Pancreas (tissue), 10 donors: ENCODE data around the gene RABGAP1L. TPM values are rescaled to one million over a fixed set of nuclear protein-coding genes. Genes with fewer than 3 reads are reported as not detected.

ENCODE experiments used
- ATAC-seq, 4 donors: fragments of 200-7000 bp; cut with Tn5 transposase; one replicate each; pipeline versions ENCODE4 v1.8.0 to v1.9.1; 2020; ENCODE audit warnings: mild to moderate bottlenecking in 4 of 4, moderate library complexity in 4 of 4
- DNase-seq, 6 donors: peaks; one replicate each; pipeline ENCODE4 v3.0.0-alpha.2; 2020
- FAIRE-seq: peaks from 2 replicates; lab custom pipeline; 2012; peaks lifted over from hg19 to GRCh38; lab: Jason Lieb, UNC
- H3K27ac ChIP-seq, 4 donors: fragments of 200-600 bp; sonication (generic); 1 replicate in 3 of 4; 2 replicates in 1 of 4; pipeline versions ENCODE4 v1.5.0 to v1.8.0; 2020
- H3K27me3 ChIP-seq, 4 donors: fragments of 200-600 bp; one replicate each; pipeline ENCODE4 v1.8.0; 2021
- H3K36me3 ChIP-seq, 3 donors: fragments of 200-600 bp; sonication (generic) in 1 of 3; one replicate each; pipeline versions ENCODE4 v1.5.0 to v1.8.0; 2020 to 2021
- H3K4me1 ChIP-seq, 3 donors: fragments of 200-600 bp; one replicate each; pipeline ENCODE4 v1.8.0; 2021
- H3K4me3 ChIP-seq, 4 donors: fragments of 200-600 bp; sonication (generic) in 2 of 4; one replicate each; pipeline versions ENCODE4 v1.5.0 to v1.8.0; 2020 to 2021
- H3K9me3 ChIP-seq, 4 donors: fragments of 200-600 bp; one replicate each; pipeline ENCODE4 v1.8.0; 2021
- CTCF ChIP-seq, 4 donors: fragments of 200-600 bp; sonication (generic) in 3 of 4; IDR thresholded peaks; one replicate each; pipeline versions ENCODE4 v1.5.0 to v1.8.0; 2021; ENCODE audit warnings: antibody characterized with exemption in 4 of 4
- WGBS, 2 donors: extraction: QIAGEN DNeasy Blood & Tissue Kit; methylation state at CpG; one replicate each; pipeline ENCODE4 v1.1.7; 2013; 5-methylcytosine and 5-hydroxymethylcytosine counted together
- intact Hi-C, 3 donors: fragments of 100-400 bp; cut with DNase I; formaldehyde crosslinking; loops; one replicate each; pipeline versions ENCODE4 v1.11.1 to v1.14.2; 2022
- polyA plus RNA-seq, 2 donors: library from polyadenylated mRNA; stranded (reverse); fragments of 200-250 nt; gene quantifications; one replicate each; pipeline ENCODE4 v1.2.3, GENCODE V29; 2013
- total RNA-seq, 6 donors: library from RNA; stranded (reverse); fragmentation: NEBNext Ultra II Directional in 4 of 6; extraction: Animal tissue kit (Norgen Biotek cat#: 25700) in 4 of 6; gene quantifications; one replicate each; pipeline versions ENCODE4 v1.2.1 to v1.2.4, GENCODE V29; 2021 to 2023
- donor health status: healthy with polysubstance abuse.
- donor health status: DM: no; HTN: no; CAD: no; lungs with moderate emphysema.
- donor health status: DM: no; HTN: no; CAD: no.
- donor health status: control.
- donor health status: control.
- donor health status: Bipolar disorder and iron deficiency.
- donor health status: DM: yes; HTN: yes; CAD: no.
- donor health status: DM: no; HTN: no; CAD: no.
- donor health status: DM: no; HTN: no; CAD: no.
- donor health status: DM: yes; HTN: yes; CAD: no.

RABGAP1L gene
- total and polyA plus RNA-seq, 8 donors = 13.9 to 64.8 (median 36.1) TPM

GRCh38 chr1:174746024-174746808 is 586.9 kb downstream of the RABGAP1L start:
- DNase-seq (no peak), FAIRE-seq (no peak), ATAC-seq (no peak)
- H3K27me3 ChIP-seq = no peaks in the 10 kb centered on the region
- intact Hi-C loops = loop anchor here in 1 of 3 donors (10.0 kb wide), 1 partner anchor 491 kb away; no protein-coding TSS in a partner anchor
- no peaks in the 10 kb centered on the region for H3K4me1 ChIP-seq
- H3K27ac ChIP-seq = no peak overlapping the region
- no peaks in the 10 kb centered on the region for H3K9me3 ChIP-seq
- H3K36me3 ChIP-seq = no peaks in the 10 kb centered on the region
- WGBS, 2 donors = 51 to 55% methylated on average over 2 of the region's 2 CpGs
- TF ChIP-seq CTCF (IDR thresholded peaks at IDR 0.05) = no peak
- no peak overlapping the region for H3K4me3 ChIP-seq

GRCh38 chr1:174747613-174748012 is 588.3 kb downstream of the RABGAP1L start:
- Histone ChIP-seq H3K4me1 (no peaks in the 10 kb centered on the region), H3K4me3 (no peak overlapping the region), H3K27ac (no peak overlapping the region), H3K9me3 (no peaks in the 10 kb centered on the region), H3K27me3 (no peaks in the 10 kb centered on the region), H3K36me3 (no peaks in the 10 kb centered on the region)
- DNase-seq = no peak
- ATAC-seq = no peak
- no peak for TF ChIP-seq CTCF (IDR thresholded peaks at IDR 0.05)
- FAIRE-seq = no peak
- intact Hi-C loops = loop anchor here in 1 of 3 donors (10.0 kb wide), 1 partner anchor 493 kb away; no protein-coding TSS in a partner anchor

- Histone ChIP-seq H3K36me3 (no peaks in the 10 kb centered on the region), H3K27ac (no peak overlapping the region), H3K9me3 (no peaks in the 10 kb centered on the region), H3K27me3 (no peaks in the 10 kb centered on the region), H3K4me1 (no peaks in the 10 kb centered on the region), H3K4me3 (no peak overlapping the region)
- FAIRE-seq (no peak), DNase-seq (no peak), ATAC-seq (no peak)
- intact Hi-C loops = loop anchor here in 1 of 3 donors (10.0 kb wide), 1 partner anchor 494 kb away; no protein-coding TSS in a partner anchor
- TF ChIP-seq CTCF (IDR thresholded peaks at IDR 0.05) = no peak
- 89 to 95% methylated on average over 7 of the region's 7 CpGs for WGBS, 2 donors
These were observed 589.3 kb downstream of the RABGAP1L start for GRCh38 chr1:174748586-174748985.

GRCh38 chr1:174753131-174753530 is 593.8 kb downstream of the RABGAP1L start:
- FAIRE-seq = no peak

More at GRCh38 chr1:174753131-174753530, 593.8 kb downstream of the RABGAP1L start:
- no peak overlapping the region for H3K4me3 ChIP-seq
- H3K9me3 ChIP-seq = no peaks in the 10 kb centered on the region
- H3K36me3 ChIP-seq = no peaks in the 10 kb centered on the region
- no peaks in the 10 kb centered on the region for H3K4me1 ChIP-seq
- 80 to 83% methylated on average over 1 of the region's 1 CpG for WGBS, 2 donors
- no peak for TF ChIP-seq CTCF (IDR thresholded peaks at IDR 0.05)
- no peak overlapping the region for H3K27ac ChIP-seq
- ATAC-seq = no peak
- H3K27me3 ChIP-seq = no peaks in the 10 kb centered on the region
- DNase-seq = no peak
- intact Hi-C loops = no loop called here
